Measurements from ENCODE around the gene MX2.

MX2 gene

DNA sequence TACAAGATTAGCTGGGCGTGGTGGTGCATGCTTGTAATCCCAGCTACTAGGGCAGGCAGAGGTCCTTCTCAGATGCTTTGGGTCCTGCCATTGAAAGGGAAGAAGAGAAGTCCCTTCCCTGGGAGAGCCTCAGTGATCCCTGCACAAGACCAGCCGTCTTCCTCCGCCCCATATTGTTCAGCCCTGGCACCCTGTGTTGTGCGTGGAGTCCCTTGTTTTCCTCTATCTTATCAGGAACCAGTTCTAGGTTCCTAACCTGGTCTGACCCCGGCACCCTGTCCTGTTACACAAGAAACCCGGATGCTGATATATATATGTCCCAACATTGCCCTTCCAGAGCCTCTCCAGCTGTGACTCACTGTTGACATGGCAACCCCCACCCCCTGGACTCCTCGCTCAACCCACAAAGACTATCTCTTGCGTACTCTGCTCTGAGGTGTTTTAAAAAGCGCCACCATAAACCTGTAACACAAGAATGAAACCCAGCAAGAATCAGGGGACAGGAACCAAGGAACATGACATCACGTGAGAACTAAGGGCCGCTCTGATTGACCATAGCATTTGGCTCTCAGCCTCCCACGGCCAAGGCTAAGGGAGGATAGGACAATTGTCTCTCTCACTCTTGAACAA is 4.8 kb downstream of the MX2 start:
- DNase-seq: no peak
- Histone ChIP-seq H3K36me3 (no peaks in the 10 kb centered on the region), H3K27me3 (no peaks in the 10 kb centered on the region), H3K4me3 (ENCODE audit: low read depth, low read length) (no peak overlapping the region), H3K4me1 (no peaks in the 10 kb centered on the region), H3K9me3 (no peaks in the 10 kb centered on the region)
- TF ChIP-seq, protein P1, sequence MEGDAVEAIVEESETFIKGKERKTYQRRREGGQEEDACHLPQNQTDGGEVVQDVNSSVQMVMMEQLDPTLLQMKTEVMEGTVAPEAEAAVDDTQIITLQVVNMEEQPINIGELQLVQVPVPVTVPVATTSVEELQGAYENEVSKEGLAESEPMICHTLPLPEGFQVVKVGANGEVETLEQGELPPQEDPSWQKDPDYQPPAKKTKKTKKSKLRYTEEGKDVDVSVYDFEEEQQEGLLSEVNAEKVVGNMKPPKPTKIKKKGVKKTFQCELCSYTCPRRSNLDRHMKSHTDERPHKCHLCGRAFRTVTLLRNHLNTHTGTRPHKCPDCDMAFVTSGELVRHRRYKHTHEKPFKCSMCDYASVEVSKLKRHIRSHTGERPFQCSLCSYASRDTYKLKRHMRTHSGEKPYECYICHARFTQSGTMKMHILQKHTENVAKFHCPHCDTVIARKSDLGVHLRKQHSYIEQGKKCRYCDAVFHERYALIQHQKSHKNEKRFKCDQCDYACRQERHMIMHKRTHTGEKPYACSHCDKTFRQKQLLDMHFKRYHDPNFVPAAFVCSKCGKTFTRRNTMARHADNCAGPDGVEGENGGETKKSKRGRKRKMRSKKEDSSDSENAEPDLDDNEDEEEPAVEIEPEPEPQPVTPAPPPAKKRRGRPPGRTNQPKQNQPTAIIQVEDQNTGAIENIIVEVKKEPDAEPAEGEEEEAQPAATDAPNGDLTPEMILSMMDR (IDR thresholded peaks at IDR 0.05; ENCODE audit: low read depth, low read length): no peak

DNA sequence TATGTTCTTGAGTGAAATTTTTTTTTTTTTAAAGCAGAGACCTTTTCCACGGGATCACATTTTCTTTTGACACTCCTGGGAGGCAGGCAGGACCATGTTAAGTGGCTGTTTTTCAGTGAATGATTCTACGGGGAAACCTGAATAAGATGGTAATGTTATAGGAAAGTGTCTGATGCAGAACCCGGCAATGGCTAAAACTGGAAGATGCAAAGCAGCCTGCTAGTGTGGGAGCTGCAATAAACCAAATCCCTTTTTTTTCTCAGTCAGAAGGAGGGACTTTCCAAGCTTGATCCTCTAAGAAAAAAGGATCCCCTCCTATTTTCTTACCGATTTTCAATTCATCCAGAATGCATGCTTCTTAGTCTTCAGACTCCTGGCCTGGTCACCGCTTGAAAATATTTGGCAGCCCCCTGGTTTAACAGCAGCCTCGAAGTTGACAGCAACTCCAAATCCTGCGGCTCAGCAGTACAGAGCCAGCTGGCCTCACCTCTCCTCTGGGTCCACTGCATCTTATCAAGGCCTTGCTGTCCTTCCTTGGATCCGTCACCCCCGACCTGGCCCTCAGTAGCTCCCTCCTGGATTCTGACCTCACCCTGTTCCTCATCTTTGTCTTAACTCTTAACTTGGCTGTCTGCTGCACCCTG is 5.6 kb downstream of the MX2 start:
- Histone ChIP-seq H3K4me3 (ENCODE audit: low read depth, low read length) (no peak overlapping the region), H3K4me1 (no peaks in the 10 kb centered on the region), H3K36me3 (no peaks in the 10 kb centered on the region), H3K9me3 (no peaks in the 10 kb centered on the region), H3K27me3 (no peaks in the 10 kb centered on the region)
- no peak for DNase-seq
- TF ChIP-seq, protein P1 (IDR thresholded peaks at IDR 0.05; ENCODE audit: low read depth, low read length): no peak

DNA sequence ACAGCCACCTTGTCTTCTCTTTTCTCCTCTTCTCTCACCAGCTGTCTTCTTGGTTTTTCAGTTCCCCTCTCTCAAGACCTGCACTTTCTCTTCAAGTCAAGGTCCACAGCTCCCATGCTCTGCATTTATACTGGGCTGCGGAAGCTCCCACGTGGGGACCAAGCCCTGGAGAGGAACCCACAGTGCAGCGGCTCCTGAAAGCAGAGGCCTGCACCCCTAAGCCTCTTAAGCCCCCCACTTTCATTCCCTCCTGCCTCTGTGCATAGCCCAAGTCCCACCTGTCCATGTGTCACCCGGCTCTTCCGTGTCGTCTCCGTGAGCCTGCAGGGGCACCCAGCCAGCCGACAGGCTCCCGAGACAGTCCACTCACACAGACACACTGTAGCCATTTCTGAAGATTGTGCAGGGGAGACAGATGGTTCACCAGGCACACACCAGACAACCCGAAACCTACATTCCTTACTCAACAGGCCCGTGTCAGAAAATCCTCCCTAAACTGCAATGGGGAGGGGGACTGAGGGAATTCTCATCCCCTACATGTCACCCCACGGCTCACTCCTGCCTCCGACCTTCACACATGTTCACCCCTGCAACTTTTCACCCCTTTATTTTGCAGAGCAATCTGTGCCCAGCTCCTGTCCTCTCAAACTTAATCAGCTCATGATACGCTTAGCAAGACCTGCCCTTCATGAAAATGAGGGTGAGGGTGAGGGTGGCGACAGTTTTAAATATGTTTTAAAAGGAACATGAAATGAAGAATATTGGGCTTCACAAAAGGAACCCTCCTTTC is 6.3 kb downstream of the MX2 start:
- H3K4me3 ChIP-seq (ENCODE audit: low read depth, low read length): no peak overlapping the region
- TF ChIP-seq, protein P1 (IDR thresholded peaks at IDR 0.05; ENCODE audit: low read depth, low read length): no peak
- H3K9me3 ChIP-seq: no peaks in the 10 kb centered on the region
- no peak for DNase-seq
- H3K27me3 ChIP-seq: no peaks in the 10 kb centered on the region
- H3K36me3 ChIP-seq: no peaks in the 10 kb centered on the region
- no peaks in the 10 kb centered on the region for H3K4me1 ChIP-seq

DNA sequence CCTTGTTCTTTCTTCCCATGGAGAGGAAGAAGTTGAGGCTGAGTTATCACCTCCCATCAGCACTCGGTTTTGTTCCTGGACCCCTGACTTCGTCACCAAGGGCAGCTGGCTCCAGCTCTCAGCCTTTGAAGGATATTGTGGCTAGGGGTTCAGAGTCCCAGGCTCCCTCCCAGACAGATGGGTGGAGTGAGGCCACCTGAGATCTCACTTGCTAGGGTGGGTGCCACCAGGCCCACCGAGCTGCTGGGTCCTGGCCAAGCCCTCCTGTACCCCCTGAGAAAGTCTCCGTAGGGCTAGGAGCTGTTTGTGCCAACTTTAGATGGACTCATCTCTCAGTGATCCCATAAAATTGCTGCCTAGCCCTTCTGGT is 6.9 kb downstream of the MX2 start:
- Histone ChIP-seq H3K9me3 (no peaks in the 10 kb centered on the region), H3K27me3 (no peaks in the 10 kb centered on the region), H3K36me3 (no peaks in the 10 kb centered on the region), H3K4me3 (ENCODE audit: low read depth, low read length) (no peak overlapping the region), H3K4me1 (no peaks in the 10 kb centered on the region)
- DNase-seq: no peak
- TF ChIP-seq, protein P1 (IDR thresholded peaks at IDR 0.05; ENCODE audit: low read depth, low read length): no peak

DNA sequence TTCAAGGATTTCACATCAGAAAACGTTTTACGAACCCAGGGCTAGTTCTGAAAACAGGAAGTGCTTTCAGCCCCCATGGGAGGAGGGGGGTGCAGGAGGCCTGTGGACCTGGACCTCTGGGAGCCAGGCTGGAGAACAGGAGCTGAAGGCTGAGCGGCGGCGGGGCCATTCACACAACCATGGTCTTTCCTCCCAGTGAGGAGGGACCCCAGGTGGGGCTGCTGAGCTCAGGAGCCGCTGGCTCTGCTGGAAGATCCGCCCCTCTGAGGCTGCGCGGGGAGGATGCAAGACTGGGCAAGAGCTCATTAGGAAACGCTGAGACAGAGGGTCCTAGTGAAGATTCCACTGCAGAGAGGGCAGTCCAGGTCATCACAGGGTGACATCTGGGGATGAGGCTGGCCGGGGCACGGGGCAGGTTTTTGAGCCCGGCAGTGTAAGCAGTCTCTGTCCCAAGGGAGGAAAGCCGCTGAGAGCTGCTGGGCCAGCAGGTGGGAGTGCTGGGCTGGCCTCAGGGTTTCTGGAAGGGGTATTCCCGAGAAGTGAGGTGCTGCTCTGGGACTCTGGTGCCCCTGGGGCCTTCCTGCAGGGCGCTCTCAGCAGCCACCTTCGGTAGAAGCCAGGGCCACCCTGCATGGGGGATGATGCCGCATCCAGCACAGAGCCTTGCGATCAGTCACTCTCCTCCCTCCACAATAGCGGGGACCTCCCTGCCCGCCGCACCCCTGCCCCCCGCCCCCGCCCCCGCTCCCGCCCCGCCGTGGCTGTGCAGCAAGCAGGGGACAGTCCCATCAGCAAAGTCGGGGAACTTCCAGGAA is 7.5 kb downstream of the MX2 start:
- Histone ChIP-seq H3K27me3 (no peaks in the 10 kb centered on the region), H3K4me1 (no peaks in the 10 kb centered on the region), H3K4me3 (ENCODE audit: low read depth, low read length) (no peak overlapping the region), H3K36me3 (no peaks in the 10 kb centered on the region), H3K9me3 (no peaks in the 10 kb centered on the region)
- TF ChIP-seq, protein P1 (IDR thresholded peaks at IDR 0.05; ENCODE audit: low read depth, low read length): no peak
- DNase-seq: no peak

Data from BE2C (cell line).